Upper lobe of right lung (tissue), 1 donor: ENCODE measurements around the gene CHTOP. TPM values are rescaled to one million over a fixed set of nuclear protein-coding genes. Genes with fewer than 3 reads are reported as not detected.
"Not testable (repeated sequence)": the region's sequence is repeated elsewhere in the genome, so short reads cannot be mapped to it uniquely, and the experiment has no call there.

Experiments
- ATAC-seq: fragments of 200-7000 bp; cut with Tn5 transposase; one replicate; pipeline ENCODE4 v1.9.1; 2020; ENCODE audit warnings: mild to moderate bottlenecking, moderate library complexity
- DNase-seq: peaks from one replicate; pipeline ENCODE4 v3.0.0-alpha.2; 2020
- H3K27ac ChIP-seq: fragments of 200-600 bp; one replicate; pipeline ENCODE4 v1.8.0; 2022
- H3K27me3 ChIP-seq: fragments of 200-600 bp; one replicate; pipeline ENCODE4 v1.8.0; 2022; ENCODE audit warnings: mild to moderate bottlenecking
- H3K36me3 ChIP-seq: fragments of 200-600 bp; one replicate; pipeline ENCODE4 v1.8.0; 2022
- H3K4me1 ChIP-seq: fragments of 200-600 bp; one replicate; pipeline ENCODE4 v1.8.0; 2022
- H3K4me3 ChIP-seq: fragments of 200-600 bp; one replicate; pipeline ENCODE4 v1.8.0; 2022; ENCODE audit warnings: mild to moderate bottlenecking
- H3K9me3 ChIP-seq: fragments of 200-600 bp; one replicate; pipeline ENCODE4 v1.8.0; 2022
- intact Hi-C: fragments of 100-400 bp; cut with DNase I; formaldehyde crosslinking; loops from one replicate; pipeline ENCODE4 v1.11.0; 2022
- long read RNA-seq: library from polyadenylated mRNA; unstranded; transcript quantifications from one replicate; pipeline ENCODE4 v2.0.0, GENCODE V29; 2021
- total RNA-seq: library from RNA; stranded (reverse); fragmentation: NEBNext Ultra II Directional; extraction: Animal tissue kit (Norgen Biotek cat#: 25700); gene quantifications from one replicate; pipeline ENCODE4 v1.2.1, GENCODE V29; 2021
- TF ChIP-seq, protein P1 (sequence below): fragments of 200-600 bp; IDR thresholded peaks from one replicate; pipeline ENCODE4 v1.8.0; 2022; ENCODE audit warnings: antibody characterized with exemption
- donor health status: DM: no; HTN: yes; CAD: no; lungs with severe emphysema.

The CHTOP gene, protein sequence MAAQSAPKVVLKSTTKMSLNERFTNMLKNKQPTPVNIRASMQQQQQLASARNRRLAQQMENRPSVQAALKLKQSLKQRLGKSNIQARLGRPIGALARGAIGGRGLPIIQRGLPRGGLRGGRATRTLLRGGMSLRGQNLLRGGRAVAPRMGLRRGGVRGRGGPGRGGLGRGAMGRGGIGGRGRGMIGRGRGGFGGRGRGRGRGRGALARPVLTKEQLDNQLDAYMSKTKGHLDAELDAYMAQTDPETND
- 63.5 TPM for total RNA-seq
- long read RNA-seq, transcript CHTOP-203 (6 exons, 2,165 nt), result major isoform, 20 of 61 reads
- long read RNA-seq, transcript CHTOP-204 (6 exons, 2,096 nt), result minor isoform, 18 of 61 reads
- long read RNA-seq, partial matches to known transcripts, result 2 of 61 reads
- long read RNA-seq, other reads (novel, unspliced or antisense), result 17 of 61 reads

DNA sequence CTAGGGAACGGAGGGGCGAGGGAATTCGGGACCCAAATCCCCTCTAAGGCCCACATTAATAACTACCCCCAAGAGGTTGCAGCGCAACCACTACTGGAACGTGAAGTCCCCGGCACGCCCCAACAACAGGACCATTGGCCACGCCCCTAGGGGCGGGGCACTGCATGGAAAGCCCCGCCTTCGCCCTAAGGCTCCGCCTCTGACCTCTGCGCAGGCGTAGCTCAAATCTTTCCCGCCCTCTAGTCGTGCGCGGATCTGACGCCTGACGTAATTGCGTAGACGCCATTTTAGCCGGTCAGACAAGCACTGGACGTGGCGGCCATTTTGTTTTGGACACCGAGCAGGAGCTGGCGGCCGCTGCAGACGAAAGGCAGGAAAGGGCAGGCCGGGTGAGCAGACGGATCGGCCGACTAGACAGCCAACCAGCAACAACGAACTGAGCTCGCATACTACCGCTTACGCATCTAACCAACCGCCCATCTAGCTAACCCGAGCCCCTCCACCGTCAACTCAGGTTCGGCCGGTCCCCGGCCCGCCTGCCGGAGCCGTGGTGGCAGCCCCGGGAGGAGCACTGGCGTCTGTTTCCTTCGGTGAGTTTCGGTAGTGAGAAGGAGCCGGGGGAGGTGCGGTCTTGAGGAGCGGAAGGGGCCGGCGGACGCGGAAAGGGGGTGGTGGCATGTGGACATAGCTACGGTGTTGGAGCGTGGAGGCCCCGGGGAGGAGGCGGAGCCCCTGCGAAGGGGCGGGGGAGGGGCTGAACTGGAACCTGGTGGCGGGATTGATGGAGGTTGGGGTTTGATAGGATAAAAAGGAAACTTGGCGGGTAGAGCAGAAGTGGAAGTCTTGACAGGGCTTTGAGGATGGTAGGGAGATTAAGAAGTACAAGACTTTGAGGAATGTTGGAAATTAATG is at the start of gene CHTOP:
TSS of gene CHTOP (plus strand) at position 313 of the 912 bp plus-strand sequence. CDS start 2,523 bp downstream, outside the sequence.
- intact Hi-C loops, result no loop called here
- H3K36me3 ChIP-seq, result peaks cover 31% of the 10 kb centered on the region
- H3K4me1 ChIP-seq, result peaks cover 30% of the 10 kb centered on the region
- no peaks in the 10 kb centered on the region for H3K9me3 ChIP-seq
- no peaks in the 10 kb centered on the region for H3K27me3 ChIP-seq
- ATAC-seq, result peak; percentile 96
- TF ChIP-seq, protein P1, sequence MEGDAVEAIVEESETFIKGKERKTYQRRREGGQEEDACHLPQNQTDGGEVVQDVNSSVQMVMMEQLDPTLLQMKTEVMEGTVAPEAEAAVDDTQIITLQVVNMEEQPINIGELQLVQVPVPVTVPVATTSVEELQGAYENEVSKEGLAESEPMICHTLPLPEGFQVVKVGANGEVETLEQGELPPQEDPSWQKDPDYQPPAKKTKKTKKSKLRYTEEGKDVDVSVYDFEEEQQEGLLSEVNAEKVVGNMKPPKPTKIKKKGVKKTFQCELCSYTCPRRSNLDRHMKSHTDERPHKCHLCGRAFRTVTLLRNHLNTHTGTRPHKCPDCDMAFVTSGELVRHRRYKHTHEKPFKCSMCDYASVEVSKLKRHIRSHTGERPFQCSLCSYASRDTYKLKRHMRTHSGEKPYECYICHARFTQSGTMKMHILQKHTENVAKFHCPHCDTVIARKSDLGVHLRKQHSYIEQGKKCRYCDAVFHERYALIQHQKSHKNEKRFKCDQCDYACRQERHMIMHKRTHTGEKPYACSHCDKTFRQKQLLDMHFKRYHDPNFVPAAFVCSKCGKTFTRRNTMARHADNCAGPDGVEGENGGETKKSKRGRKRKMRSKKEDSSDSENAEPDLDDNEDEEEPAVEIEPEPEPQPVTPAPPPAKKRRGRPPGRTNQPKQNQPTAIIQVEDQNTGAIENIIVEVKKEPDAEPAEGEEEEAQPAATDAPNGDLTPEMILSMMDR, result no peak
- peak within 1 kb of the TSS; percentile 99 for H3K27ac ChIP-seq
- H3K4me3 ChIP-seq, result peak within 1 kb of the TSS; percentile 77
- DNase-seq, result peak; percentile 98

DNA sequence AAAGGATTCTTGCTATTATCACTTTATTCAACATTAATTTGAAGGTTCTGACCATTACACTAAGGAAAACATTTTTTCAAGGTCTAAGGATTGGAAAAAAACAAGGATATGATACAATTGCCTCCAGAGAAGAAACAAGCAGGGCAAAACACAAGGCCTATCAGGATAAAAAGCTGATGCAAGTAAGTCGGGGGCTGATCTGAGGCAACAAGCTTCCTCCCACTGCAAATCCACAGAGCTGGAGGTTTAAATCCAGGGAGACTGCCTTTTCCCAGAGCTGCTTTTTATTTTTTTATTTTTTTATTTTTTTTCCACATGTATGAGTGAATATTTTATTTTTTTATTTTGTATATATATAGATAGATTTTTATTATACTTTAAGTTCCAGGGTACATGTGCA is 48.9 kb upstream of the CHTOP start:
- Histone ChIP-seq H3K36me3 (no peaks in the 10 kb centered on the region), H3K4me1 (no peaks in the 10 kb centered on the region), H3K4me3 (no peak overlapping the region), H3K27me3 (no peaks in the 10 kb centered on the region), H3K9me3 (no peaks in the 10 kb centered on the region), H3K27ac (no peak overlapping the region)
- DNase-seq (no peak), ATAC-seq (no peak)
- TF ChIP-seq, protein P1, result no peak
- intact Hi-C loops, result no loop called here

DNA sequence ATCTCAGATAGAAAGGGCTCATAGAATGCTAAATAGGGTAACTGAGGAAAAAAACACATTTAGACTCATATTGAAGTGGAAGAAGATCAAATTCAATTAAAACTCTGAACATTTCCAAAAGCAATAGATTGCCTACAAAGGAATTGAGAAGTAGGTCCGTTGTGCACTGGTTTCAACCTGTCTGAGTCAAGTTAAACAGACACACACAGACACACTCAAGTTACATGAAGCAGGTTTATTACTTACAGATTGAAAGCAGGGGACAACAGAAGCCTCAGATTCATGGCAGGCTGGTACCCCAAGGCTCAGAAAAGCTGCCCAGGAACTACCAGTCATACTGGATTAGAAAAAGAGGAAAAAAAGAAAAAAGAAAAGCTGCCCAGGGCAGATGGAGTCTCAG is 47.5 kb upstream of the CHTOP start:
- DNase-seq, result no peak

DNA sequence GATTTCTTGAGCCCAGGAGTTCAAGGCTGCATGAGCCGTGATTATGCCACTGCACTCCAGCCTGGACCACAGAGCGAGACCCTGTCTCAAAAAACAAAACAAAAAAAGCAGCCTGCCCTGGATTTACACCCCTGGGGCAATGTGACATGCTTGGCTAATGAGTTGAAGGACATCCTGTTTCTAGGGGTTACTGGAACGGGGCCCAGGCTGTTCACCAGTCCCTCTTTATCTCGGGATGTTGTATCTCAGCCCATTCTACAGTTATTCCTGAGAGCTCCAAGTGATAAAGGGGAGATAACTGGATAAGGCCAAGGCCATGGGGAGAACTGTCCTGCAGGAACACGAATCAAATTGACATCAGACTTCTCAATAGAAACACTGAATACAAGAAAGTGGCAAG is 46.6 kb upstream of the CHTOP start:
- H3K27me3 ChIP-seq, result no peaks in the 10 kb centered on the region
- intact Hi-C loops, result no loop called here
- no peaks in the 10 kb centered on the region for H3K4me1 ChIP-seq
- H3K4me3 ChIP-seq, result no peak overlapping the region
- TF ChIP-seq, protein P1, result no peak
- no peaks in the 10 kb centered on the region for H3K36me3 ChIP-seq
- no peaks in the 10 kb centered on the region for H3K9me3 ChIP-seq
- no peak for ATAC-seq
- H3K27ac ChIP-seq, result no peak overlapping the region
- no peak for DNase-seq

More for the DNA sequence above, 47.5 kb upstream of the CHTOP start:
- Histone ChIP-seq H3K36me3 (no peaks in the 10 kb centered on the region), H3K27ac (no peak overlapping the region), H3K4me1 (no peaks in the 10 kb centered on the region), H3K4me3 (no peak overlapping the region), H3K9me3 (no peaks in the 10 kb centered on the region), H3K27me3 (no peaks in the 10 kb centered on the region)
- no peak for ATAC-seq
- TF ChIP-seq, protein P1, result no peak
- intact Hi-C loops, result no loop called here

DNA sequence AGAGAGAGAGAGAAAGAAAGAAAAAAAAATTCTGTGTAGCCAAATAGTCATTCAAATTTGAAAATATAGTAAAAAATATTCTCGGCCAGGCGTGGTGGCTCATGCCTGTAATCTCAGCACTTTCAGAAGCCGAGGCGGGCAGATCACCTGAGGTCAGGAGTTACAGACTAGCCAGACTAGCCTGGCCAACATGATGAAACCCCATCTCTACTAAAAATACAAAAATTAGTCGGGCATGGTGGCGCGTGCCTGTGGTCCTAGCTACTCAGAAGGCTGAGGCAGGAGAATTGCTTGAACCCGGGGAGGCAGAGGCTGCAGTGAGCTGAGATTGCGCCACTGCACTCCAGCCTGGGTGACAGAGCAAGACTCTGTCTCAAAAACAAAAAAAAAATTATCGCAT is 45.8 kb upstream of the CHTOP start:
- H3K27me3 ChIP-seq, H3K36me3 ChIP-seq, ATAC-seq, H3K9me3 ChIP-seq, intact Hi-C loops, H3K27ac ChIP-seq, H3K4me3 ChIP-seq, DNase-seq, H3K4me1 ChIP-seq: not testable (repeated sequence)

DNA sequence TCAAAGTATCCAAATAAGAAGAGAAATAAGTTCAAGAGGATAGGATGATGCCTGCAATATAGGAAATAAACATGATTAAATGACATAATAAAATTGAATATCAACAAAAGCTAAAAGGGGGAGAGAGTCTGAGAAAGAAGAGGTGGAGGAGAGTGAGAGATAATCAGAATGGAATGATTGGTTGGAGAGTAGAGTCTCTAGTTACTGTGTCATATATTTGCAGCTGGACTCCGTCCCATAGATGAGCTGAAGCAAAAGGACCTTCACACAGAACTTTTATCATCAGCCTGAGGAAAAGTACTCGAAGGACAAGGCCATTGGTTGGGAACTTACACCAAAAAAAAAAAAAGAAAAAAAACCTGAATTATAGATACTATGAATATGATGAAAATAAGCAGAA is 45.4 kb upstream of the CHTOP start:
- Histone ChIP-seq H3K27me3 (no peaks in the 10 kb centered on the region), H3K27ac (no peak overlapping the region), H3K9me3 (no peaks in the 10 kb centered on the region), H3K4me3 (no peak overlapping the region), H3K4me1 (no peaks in the 10 kb centered on the region), H3K36me3 (no peaks in the 10 kb centered on the region)
- TF ChIP-seq, protein P1, result no peak
- no peak for DNase-seq
- no peak for ATAC-seq
- intact Hi-C loops, result no loop called here
